GM18858 (cell line): Measurements from ENCODE around the gene TUBB4B.
"Not testable (repeated sequence)": the region's sequence is repeated elsewhere in the genome, so short reads cannot be mapped to it uniquely, and the experiment has no call there.

Experiments
- ATAC-seq: cut with Tn5 transposase; IDR thresholded peaks from one replicate; pipeline ENCODE4 v1.9.1; 2021; ENCODE audit not compliant: unreplicated experiment

TUBB4B gene

DNA sequence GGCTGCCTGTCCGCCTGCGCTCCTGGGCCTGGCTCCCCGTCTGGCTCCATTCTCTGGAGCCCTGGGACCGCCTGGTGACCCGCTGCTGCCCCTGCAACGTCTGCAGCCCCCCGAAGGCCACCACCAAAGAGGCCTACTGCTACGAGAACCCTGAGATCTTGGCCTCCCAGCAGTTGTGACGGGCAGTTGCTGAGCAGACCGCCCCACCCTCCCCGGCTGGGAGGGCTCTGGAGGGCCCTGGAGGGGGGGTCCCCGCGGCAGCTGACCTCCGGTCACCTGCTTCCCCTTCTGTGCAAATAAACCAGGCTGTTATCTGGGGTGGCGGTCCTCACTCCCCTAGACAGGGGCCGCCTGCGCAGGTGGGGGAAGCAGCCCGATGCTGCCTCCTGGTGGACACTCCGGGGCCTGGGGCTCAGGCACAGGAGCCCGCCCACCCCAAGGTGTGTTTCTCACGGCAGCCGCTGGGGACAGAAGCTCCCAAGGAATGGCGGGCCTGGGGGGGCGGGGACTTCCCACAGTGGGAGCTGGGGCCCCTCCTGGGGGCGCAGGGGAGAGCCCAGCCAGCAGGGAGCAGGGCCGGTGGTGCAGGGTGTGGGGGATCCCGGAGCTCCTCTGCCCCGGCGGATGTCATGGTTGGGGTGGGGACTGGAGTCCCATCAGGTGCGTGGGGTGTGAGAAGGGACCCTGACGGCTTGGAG lies 4.7 kb upstream of the TUBB4B start:
- no peak for ATAC-seq

DNA sequence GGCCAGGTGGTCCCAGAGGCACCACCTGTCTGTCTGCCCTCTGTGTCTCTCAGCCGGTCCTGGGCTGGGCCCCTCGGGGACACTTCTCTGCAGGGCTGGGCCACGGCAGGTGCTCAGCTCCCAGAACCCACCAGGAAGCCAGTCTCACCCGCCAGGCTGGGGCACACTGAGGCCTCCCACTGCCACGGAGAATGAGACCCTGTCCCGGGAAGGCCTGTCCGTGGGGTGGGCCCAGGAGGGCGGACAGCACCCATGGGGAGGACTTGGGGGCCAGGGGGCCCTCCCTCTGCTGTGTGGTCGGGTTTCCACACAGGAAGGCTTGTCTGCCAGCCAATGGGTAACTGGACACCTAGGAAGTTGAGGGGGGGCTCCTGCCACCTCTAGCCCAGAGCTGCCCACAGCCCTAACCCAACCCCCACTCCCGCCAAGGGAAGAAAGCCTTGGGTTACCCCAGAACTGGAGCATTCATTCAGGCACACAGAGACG lies 4.1 kb upstream of the TUBB4B start:
- ATAC-seq: no peak

DNA sequence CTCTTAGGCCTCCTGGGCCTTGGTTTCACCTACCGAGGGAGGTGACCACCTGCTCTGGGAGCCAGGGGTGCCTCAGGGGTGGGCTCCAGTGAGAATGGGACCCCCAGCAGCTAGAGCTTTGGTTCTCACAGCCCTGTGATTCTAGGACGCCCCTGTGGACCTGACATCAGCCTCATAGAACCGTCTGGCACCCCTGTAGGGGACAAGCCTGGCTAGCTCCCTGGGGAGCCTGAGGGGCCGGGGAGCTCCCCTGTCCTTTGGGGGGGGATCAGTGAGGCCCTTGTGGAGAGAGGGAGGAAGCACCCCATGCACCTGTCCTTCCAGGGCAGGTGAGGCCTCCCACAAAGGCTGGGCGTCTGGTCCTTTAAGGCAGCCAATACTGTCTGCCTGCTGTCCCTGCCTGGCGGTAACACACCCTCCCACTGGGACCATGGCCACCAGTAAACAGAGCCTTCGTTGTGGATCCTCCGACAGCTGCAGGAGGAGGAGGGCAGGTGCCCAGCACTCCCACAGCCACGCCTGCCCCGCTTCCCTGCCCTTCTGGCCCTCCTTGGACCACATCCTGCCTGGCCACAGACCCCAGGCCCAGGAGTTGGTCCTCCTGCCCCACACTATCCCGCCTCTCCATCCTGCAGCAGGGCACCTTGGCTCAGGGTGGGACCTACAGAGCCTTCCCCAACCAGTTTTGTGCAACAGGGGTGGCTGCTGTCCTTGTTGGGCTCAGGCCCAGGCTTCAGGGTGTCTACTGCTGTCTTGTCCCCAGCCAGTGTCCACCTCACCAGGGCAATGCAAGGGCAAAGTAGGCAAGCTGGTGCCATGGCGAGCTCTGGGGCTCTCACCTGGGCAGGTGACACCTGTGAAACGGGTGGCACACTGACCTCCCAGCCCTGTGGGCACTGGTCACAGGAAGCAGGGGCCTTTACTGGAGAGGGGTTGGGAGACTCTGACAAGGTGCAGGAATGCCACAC lies 3.0 kb upstream of the TUBB4B start:
- no peak for ATAC-seq

DNA sequence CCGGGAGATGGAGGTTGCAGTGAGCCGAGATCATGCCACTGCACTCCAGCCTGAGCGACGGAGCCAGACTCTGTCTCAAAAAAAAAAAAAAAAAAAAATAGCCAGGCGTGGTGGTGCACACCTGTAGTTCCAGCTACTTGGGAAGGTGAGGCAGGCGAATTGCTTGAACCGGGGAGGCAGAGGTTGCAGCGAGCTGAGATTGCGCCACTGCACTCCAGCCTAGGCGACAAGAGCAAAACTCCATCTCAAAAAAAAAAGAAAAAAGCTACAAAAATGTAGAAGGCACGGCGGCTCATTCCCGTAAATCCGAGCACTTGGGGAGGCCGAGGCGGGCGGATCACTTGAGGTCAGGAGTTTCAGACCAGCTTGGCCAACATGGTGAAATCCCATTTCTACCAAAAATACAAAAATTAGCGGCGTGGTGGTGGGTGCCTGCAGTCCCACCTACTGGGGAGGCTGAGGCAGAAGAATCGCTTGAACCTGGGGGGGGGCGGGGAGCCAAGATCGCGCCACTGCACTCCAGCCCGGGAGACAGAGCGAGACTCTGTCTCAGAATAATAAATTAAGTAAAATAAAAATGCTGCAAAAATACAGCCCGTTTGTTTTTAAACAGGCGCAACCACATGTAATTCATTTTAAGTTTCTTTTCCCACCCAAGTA lies 1.4 kb upstream of the TUBB4B start:
- not testable (repeated sequence) for ATAC-seq

DNA sequence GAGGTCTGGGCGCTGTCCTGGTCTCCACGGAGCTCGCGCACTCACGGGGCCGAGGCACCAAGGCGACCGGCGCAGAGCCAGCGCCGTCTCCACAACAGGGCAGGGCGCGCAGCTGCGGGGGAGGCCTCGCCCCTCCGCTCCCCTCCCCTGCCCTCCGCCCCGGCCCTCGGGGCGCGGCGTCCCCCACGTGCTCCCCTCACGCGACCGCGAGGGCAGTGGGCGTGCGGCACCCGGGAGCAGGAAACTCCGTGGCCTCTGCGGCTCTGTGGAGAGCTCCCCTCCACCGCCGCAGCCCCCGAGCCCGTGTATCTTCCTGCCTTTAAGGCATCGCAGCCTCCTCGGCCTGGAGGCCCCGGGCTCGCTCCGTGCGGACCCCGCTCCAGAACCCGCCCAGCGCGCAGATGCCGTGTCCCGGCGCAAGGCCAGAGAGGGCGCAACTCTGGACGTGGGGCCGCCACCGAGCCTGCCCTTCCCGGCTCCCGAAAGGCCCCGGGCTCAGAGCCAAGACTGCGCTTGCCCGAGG lies 708 bp upstream of the TUBB4B start:
- peak; percentile 5 for ATAC-seq

DNA sequence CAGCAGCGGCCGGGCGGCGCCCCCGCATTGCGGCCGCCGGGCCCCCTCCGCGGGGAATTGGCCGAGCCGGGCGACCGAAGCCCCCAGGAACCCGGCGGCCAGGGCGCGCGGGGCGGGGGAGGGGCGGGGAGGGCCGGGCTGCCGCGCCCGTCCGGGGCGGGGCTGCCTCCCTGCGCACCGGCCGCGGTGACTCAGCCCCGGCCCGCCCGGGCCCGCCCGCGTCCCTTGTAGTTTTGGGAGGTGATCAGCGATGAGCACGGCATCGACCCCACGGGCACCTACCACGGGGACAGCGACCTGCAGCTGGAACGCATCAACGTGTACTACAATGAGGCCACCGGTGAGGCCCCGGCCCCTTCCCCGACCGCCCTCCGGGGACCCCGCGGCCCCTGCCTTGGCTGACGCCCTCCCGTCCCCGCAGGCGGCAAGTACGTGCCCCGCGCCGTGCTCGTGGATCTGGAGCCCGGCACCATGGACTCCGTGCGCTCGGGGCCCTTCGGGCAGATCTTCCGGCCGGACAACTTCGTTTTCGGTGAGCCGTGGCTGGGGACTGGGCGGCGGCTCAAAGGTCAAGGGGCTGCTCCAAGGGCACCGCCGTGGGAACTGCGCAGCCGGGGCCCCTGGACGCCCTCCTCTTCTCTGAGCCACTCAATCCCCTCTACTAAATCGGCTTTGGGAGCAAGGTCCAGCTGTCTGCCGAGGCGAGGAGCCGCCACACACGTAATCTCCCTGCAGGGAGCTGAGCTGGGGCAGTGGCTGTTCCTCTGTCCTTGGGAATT lies 592 bp downstream of the TUBB4B start:
- ATAC-seq: no peak

DNA sequence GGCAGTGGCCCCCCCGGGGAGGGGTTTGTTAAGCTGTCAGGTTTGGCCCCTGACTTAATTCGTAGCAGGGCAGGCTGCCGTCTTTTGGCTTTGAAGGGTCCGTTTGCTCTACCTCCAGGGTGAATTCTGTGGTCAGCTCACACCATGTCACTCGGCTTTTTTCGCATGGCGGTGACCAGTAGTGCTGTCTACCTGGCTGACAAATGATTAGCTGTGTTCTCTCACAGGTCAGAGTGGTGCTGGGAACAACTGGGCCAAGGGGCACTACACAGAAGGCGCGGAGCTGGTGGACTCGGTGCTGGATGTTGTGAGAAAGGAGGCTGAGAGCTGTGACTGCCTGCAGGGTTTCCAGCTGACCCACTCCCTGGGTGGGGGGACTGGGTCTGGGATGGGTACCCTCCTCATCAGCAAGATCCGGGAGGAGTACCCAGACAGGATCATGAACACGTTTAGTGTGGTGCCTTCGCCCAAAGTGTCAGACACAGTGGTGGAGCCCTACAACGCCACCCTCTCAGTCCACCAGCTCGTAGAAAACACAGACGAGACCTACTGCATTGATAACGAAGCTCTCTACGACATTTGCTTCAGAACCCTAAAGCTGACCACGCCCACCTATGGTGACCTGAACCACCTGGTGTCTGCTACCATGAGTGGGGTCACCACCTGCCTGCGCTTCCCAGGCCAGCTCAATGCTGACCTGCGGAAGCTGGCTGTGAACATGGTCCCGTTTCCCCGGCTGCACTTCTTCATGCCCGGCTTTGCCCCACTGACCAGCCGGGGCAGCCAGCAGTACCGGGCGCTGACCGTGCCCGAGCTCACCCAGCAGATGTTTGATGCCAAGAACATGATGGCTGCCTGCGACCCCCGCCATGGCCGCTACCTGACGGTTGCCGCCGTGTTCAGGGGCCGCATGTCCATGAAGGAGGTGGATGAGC lies 1.4 kb downstream of the TUBB4B start:
- ATAC-seq: no peak

DNA sequence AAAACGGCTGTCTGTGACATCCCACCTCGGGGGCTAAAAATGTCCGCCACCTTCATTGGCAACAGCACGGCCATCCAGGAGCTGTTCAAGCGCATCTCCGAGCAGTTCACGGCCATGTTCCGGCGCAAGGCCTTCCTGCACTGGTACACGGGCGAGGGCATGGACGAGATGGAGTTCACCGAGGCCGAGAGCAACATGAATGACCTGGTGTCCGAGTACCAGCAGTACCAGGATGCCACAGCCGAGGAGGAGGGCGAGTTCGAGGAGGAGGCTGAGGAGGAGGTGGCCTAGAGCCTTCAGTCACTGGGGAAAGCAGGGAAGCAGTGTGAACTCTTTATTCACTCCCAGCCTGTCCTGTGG lies 2.2 kb downstream of the TUBB4B start:
- not testable (repeated sequence) for ATAC-seq

DNA sequence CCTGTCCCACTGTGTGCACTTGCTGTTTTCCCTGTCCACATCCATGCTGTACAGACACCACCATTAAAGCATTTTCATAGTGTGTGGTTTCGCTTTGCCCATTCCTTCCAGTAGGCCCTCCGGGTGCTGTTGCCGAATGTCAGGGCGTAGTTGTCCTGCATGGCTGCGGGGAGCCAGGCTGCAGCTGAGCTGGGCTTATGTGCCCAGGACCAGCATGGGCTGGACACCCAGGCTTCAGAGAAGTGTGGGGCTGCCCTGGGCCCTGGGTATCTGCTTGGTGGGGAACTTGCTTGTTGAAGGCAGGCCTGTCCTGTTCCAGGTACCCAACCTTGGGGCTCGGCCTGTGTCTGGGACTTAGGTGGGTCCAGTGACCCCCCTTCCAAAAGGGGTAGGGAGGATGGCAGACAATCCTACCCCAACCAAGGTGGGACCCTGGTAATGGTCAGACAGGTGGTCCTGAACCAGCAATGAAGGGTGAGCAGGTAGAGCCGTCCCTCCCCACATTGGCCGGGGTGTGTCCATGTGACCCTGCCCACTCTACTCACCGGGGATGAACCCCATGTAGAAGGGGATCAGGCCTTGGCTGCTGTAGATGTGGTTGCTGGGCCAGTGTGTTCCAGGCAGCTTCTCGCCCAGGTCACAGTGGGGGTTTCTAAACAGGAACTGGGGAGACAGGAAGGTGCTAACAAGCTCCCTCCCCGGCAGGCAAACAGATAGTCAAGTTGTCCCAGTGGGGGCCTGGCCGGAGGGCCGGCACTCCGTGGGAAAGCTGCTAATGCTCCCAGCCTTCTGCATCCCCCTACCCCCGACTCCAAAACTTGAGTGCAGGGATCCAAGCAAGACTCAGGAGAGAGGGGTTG lies 2.8 kb downstream of the TUBB4B start:
- ATAC-seq: no peak

DNA sequence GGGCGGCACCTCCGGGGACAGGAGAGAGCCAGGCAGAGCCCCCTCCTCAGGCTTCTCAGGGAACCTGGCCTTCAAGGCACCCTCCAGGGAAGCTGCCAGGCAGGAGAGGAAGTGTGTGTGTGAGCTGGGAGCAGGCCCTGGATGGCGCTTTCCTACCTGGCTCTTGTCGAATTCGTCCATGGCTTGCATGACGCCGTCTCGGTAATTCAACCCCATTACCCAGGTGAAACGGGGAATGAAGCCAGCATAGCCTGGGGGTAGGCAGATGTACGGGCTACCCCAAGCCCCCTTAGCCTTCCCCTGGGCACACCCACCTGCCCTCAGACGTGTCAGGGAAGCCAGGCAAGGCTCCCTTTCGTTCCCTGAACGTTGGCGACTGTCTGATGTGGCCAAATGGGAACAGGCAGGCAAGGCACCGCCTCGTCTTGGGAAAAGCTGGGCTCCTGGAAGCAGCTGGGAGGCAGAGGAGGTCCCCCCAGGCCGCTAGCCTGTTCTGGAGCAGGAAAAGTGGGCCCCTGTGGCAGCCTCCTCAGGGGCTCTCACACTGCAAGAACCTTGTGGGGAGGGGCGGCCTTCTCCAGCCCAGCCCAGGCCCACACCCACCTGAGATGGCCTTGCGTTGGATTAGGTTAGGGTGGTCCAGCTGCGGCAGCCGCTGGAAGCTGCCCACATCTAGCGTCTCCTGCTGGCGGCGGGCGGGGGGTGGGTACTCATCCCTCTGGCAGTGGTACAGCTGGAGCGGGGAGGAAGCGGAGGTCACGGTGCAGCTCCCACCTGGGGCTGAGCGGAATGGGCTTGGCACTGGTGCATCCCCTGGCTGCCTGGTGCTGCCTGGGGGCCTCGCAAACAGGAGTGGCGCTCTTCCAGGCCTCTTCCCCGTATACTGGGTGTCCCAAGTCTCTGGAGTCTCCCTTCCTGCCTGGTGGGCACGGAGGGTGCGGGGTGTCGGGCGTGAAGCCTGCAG lies 3.7 kb downstream of the TUBB4B start:
- ATAC-seq: no peak

DNA sequence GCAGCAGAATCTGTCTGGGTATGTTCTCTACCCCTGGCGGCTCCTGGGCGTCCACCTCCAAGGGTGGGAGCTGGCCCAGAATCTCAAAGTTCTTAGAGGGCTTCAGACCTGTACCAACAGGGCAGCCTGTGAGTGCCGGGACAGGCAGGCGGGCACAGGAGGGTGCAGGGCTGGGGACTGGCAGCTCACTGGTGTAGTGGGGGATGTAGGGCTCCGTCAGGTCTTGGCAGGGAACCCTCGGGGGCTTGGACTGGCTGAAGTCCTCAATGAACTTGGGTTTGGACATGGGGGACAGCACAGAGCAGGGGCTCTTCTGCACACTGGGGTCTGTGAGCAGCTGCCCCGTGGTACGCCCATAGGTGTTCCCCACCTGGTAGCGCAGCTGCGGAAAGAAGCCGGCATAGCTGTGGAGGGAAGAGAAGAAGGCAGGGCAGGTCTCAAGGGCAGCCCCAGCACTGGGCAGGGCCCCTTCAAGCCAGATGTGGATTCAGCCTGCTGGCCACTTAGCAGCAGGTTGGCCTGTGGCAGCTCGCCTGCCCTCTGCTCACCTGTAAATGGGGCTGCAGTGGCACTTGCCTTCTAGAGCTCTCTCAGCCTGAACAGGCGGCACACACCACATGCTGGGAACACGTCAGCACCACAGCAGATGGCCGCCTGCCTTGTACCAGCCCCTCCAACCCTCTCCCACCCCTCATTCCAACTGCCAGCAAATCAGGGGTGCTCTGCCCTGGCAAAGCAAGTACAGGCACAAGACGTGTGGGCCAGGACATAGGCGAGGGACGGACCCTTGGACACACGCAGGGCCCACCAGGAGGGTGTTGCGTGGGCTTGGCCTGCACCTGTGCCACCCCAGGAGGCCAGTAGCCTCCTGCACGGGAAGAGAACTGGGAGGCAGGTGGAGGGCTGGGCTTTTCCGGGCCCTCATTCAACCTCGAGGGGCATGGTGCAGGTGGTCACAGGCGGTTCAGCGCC lies 4.6 kb downstream of the TUBB4B start:
- ATAC-seq: no peak

DNA sequence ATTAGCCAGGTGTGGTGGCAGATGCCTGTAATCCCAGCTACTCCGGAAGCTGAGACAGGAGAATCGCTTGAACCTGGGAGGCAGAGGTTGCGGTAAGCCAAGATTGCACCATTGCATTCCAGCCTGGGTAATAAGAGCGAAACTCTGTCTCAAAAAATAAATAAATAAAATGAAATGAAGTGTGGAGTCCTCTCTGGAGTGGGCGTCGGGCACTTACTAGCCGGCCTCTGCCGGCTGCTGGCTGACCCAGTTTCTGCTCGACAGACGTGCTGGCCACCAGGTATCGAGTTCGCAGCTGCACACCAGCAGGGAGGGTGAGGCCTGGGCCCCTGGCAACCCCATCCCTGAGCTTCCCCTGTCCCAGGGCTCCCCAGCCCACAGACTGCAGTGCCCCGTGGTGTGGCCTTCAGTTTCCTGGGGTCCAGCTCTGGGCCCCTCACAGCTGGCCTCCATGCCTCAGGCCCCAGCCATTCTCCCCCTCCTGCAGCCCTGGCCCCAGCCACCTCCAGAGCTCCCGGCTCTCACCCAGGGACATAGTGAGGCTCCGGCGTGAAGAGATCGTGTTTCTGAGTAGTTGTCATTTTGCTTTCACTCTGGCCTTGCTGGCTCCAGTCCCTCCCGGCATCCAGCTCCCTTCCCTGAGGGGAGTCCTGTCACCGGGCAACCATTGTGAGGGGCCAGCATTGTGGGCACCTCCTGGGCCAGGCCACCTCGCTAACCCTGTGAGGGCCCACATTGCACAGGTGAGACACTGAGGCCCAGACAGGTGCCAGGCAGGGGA lies 6.2 kb downstream of the TUBB4B start:
- ATAC-seq: no peak

DNA sequence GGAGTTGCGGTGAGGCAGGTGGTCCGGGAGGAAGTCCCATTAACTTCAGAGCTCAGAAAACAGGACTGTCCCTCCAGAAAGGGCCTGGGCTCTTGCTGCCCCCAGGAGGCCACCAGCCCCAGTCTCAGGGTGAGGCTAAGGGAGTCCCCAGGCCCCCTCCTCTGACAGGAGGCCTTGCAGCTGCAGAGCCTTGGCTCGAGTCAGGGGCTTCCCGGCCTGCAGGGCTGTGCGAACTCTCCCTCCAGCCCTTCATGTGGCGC lies 6.8 kb downstream of the TUBB4B start:
- ATAC-seq: no peak

DNA sequence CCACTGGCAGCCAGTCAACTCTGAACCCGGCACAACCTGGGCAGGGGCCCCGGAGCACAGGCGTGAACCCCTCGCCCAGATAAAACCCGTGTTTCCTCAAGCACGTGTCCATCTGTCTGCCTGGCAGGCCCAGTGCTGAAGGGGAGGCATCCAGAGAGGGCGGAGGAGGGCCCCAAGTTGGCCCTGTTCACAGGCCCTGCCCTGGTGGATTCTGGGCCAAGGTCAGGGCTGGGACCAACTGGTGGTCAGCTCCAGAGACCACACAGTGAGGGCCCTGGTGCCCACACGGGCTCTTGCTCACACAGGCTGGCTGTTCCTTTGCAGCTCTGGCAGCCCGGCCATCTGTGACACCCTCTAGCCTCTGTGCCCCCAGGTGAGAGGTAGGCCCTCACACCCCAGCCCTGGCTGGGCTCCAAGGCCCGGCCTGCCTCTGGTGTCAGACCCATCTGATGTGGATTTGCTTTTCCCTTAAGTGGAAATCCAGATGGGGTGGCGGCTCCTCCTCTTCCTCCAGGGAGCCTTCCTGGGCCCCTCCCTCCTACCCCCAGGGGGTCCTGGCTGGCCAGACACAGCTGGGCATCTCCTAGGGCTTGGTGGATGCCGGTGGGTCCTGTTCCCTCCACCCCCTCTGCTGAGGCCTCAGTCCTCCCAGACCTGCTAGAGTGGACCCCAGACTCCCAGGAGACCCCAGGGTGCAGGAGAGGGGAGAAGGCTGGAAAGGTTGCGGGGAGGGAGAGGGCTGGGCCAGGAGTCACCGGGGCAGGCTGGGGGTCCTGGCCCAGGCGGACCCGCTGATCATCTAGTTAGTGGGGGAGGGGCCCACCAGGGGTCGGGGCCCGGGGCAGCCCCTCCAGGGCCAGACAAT lies 9.5 kb downstream of the TUBB4B start:
- no peak for ATAC-seq

DNA sequence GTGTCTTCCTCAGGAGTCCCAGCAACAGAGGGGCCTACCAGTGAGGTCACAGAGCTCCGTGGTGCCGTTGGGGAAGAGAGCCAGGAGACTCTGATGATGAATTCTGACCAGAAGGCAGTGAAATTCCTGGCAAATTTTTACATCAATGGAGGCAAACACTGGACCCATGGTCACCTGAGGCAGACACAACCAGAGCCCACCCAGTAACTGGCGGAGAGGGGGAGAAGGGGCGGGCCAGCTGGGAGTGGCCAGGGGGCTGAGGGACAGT lies 10.0 kb downstream of the TUBB4B start, which contains the start of gene STPG3:
TSS of gene STPG3 (plus strand) at position 93 of the 268 bp plus-strand sequence. CDS start at position 94, 1 bp downstream.
- ATAC-seq: no peak
